Smooth muscle cell (in vitro differentiated cells): ENCODE measurements around the gene COL18A1. TPM values are rescaled to one million over a fixed set of nuclear protein-coding genes. Genes with fewer than 3 reads are reported as not detected.
A peak's percentile ranks its signal among the peaks of the same experiment; 100 is the strongest.

Experiments
- DNase-seq: peaks from one replicate; lab custom pipeline; 2025; ENCODE audit not compliant: unreplicated experiment; lab: John Stamatoyannopoulos, UW
- H2AFZ ChIP-seq: fragments of 200-600 bp; sonication (generic); 2 replicates; pipeline ENCODE4 v1.6.0; 2016; ENCODE audit warnings: antibody characterized with exemption, low read depth, mild to moderate bottlenecking
- H3F3A ChIP-seq: fragments of 200-600 bp; sonication (generic); 2 replicates; pipeline ENCODE4 v1.6.0; 2017; ENCODE audit warnings: antibody characterized with exemption, low read depth
- H3K27ac ChIP-seq: fragments of 200-600 bp; sonication (generic); 2 replicates; pipeline ENCODE4 v1.5.1; 2016; ENCODE audit warnings: low read depth, mild to moderate bottlenecking
- H3K27me3 ChIP-seq: fragments of 200-600 bp; sonication (generic); 2 replicates; pipeline ENCODE4 v1.6.1; 2016; ENCODE audit warnings: low read depth, mild to moderate bottlenecking
- H3K36me3 ChIP-seq: fragments of 200-600 bp; sonication (generic); 2 replicates; pipeline ENCODE4 v1.5.1; 2016; ENCODE audit warnings: low read depth
- H3K4me1 ChIP-seq: fragments of 200-600 bp; sonication (generic); 2 replicates; pipeline ENCODE4 v1.5.1; 2016; ENCODE audit warnings: low read depth
- H3K4me2 ChIP-seq: fragments of 200-600 bp; sonication (generic); 2 replicates; pipeline ENCODE4 v1.6.0; 2016; ENCODE audit warnings: mild to moderate bottlenecking
- H3K4me3 ChIP-seq: fragments of 200-600 bp; sonication (generic); 2 replicates; pipeline ENCODE4 v1.5.1; 2016; ENCODE audit warnings: mild to moderate bottlenecking
- H3K79me2 ChIP-seq: fragments of 200-600 bp; sonication (generic); 2 replicates; pipeline ENCODE4 v1.6.0; 2016; ENCODE audit warnings: low read depth, mild to moderate bottlenecking
- H3K9ac ChIP-seq: fragments of 200-600 bp; sonication (generic); 2 replicates; pipeline ENCODE4 v1.6.0; 2016; ENCODE audit warnings: low read depth
- H3K9me3 ChIP-seq: fragments of 200-600 bp; sonication (generic); replicated peaks from 2 replicates; pipeline ENCODE4 v1.5.1; 2016; ENCODE audit warnings: low read depth
- H4K20me1 ChIP-seq: fragments of 200-600 bp; sonication (generic); 2 replicates; pipeline ENCODE4 v1.6.0; 2016; ENCODE audit warnings: low read depth
- WGBS: methylation state at CpG from one replicate; pipeline ENCODE4 v1.1.7; 2016; ENCODE audit warnings: low lambda C conversion rate; 5-methylcytosine and 5-hydroxymethylcytosine counted together
- polyA plus RNA-seq: library from polyadenylated mRNA; unstranded; fragments of >200 nt; fragmentation: Nextera tagmentation; extraction: Ambion mirVana; gene quantifications from 2 replicates; pipeline ENCODE4 v1.2.1, GENCODE V29; 2016
- total RNA-seq: library from RNA; depleted of rRNA; stranded (reverse); fragments of >200 nt; gene quantifications from 2 replicates; pipeline ENCODE4 v1.2.3, GENCODE V29; 2014
- TF ChIP-seq, protein P1 (sequence below): fragments of 200-600 bp; sonication (generic); IDR thresholded peaks from 2 replicates; pipeline ENCODE4 v1.5.1; 2017; ENCODE audit warnings: borderline replicate concordance, mild to moderate bottlenecking, antibody characterized with exemption; ENCODE audit not compliant: insufficient read depth, poor library complexity, severe bottlenecking

The COL18A1 gene
- total and polyA plus RNA-seq, 2 experiments from 2014 or later, result 192 to 485 TPM

DNA sequence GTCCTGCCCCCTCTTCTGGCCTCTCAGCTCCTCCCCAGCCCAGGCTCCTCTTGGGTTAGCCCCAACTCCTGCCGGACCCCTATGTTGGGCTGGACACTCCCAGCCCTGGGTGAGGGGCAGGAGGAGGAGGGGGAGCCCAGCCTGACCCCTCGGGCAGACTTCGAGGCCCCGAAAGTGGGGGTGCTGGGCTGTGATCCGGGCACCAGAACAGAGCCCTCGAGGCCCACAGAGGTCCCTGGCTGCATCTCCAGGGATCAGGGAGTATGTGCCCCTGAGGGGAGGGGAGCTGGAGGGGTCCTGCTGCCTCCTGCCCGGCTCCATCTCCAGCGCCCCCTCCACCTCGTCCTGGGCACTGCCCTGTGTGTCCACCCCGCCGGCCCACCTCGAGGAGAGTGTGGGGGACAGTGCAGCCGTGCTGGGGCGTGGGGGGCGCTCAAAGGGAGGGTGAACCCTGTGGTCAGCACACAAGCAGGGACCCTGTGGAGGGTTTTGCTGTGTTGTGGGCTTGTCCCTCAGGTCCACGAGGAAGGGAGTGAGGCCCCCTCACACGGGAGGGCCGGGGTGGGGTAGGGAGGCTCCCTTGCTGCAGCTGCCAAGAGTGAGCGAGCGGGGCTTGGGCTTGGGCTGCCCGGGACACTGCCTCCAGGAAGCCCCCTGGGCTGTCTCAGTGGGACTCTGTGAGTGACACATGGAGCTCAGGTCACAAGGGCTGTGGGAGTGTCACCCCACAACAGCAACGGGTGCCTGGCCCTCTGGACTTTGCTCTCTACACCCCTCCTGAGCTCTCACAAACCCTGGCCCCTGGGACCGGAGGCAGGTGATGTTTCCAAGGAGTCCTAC is 54.4 kb downstream of the COL18A1 start:
- TF ChIP-seq, protein P1, sequence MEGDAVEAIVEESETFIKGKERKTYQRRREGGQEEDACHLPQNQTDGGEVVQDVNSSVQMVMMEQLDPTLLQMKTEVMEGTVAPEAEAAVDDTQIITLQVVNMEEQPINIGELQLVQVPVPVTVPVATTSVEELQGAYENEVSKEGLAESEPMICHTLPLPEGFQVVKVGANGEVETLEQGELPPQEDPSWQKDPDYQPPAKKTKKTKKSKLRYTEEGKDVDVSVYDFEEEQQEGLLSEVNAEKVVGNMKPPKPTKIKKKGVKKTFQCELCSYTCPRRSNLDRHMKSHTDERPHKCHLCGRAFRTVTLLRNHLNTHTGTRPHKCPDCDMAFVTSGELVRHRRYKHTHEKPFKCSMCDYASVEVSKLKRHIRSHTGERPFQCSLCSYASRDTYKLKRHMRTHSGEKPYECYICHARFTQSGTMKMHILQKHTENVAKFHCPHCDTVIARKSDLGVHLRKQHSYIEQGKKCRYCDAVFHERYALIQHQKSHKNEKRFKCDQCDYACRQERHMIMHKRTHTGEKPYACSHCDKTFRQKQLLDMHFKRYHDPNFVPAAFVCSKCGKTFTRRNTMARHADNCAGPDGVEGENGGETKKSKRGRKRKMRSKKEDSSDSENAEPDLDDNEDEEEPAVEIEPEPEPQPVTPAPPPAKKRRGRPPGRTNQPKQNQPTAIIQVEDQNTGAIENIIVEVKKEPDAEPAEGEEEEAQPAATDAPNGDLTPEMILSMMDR, result no peak
- Histone ChIP-seq H3K4me2 (no peak overlapping the region), H3K36me3 (peaks cover 6% of the 10 kb centered on the region), H4K20me1 (peaks cover 99% of the 10 kb centered on the region), H3K9ac (peak overlapping the region; percentile 37), H3K4me1 (no peaks in the 10 kb centered on the region), H3K27ac (peak overlapping the region; percentile 70), H3K79me2 (peaks cover 98% of the 10 kb centered on the region), H3K4me3 (no peak overlapping the region), H3F3A (peaks cover 8% of the 10 kb centered on the region), H3K9me3 (no peaks in the 10 kb centered on the region), H2AFZ (no peak overlapping the region), H3K27me3 (no peaks in the 10 kb centered on the region)
- DNase-seq, result no peak
- WGBS, result 95% methylated on average over 20 of the region's 23 CpGs

DNA sequence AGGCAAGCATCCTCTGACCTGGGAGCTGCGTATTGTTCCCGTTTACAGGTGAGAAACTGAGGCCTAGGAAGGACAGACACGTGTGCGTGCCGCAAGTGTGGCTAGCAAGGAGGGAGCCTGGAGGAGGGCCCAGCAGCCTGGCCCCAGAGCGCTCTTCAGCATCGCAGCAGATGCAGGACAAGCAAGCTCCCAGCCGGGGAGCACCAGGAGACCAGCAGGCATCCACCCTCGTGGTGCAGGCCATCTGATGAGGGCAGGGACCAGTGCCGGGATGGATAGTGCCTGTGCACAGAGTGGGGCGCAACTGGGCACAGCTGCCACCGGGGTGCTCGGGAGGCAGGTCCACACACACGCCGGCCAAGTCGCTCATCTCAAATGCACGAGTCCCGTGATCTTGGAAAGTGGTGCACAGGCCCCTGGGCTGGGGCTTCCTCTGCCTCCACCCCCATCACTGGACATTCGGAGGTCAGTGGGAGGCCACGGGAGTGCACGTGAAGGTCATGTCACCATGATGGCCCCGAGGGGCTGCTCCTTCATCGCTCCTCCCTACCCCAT is 55.1 kb downstream of the COL18A1 start:
- no peak for DNase-seq
- H3K4me3 ChIP-seq, result no peak overlapping the region
- H3K36me3 ChIP-seq, result peaks cover 6% of the 10 kb centered on the region
- H3K9me3 ChIP-seq, result no peaks in the 10 kb centered on the region
- peak overlapping the region; percentile 24 for H3K4me2 ChIP-seq
- TF ChIP-seq, protein P1, result no peak
- peak overlapping the region; percentile 37 for H3K9ac ChIP-seq
- H3F3A ChIP-seq, result peaks cover 8% of the 10 kb centered on the region
- peak overlapping the region; percentile 70 for H3K27ac ChIP-seq
- H2AFZ ChIP-seq, result no peak overlapping the region
- WGBS, result 91% methylated on average over 23 of the region's 23 CpGs
- peaks cover 98% of the 10 kb centered on the region for H3K79me2 ChIP-seq
- H4K20me1 ChIP-seq, result peaks cover 99% of the 10 kb centered on the region
- no peaks in the 10 kb centered on the region for H3K4me1 ChIP-seq
- H3K27me3 ChIP-seq, result no peaks in the 10 kb centered on the region

DNA sequence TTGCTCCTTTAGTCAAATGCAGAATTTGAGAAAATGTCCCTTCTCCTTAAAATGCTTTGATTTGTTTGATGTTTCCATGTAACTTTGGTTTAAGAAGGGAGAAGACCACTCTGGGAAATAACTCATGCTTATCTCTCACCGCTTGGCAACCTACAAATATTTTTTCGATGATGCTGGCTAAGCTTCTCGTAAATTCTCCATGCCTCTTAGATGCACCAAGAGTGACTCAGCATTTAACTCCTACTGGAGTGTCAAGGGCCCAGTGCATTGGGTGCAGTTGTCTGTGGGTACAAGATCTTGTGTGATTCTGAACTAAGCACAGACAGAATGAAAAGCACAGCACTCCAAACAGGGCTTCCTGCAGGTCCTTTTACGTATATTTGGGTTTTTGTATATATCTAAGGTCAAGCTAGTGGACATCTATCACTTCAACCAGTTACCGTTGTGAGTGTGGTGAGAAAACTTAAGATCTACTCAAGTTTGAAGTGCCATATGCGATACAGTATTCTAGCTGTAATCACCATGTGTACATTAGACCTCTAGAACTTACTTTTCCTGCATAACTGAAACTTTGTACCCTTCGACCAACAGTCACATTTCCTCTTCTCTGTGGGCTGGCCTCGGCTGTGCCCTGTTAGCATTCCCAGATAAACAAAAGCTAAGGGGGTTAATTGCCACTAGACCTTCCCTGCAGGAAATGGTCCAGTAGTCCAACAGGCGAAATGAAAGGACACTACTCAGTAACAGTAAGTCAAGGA is 55.8 kb downstream of the COL18A1 start:
- TF ChIP-seq, protein P1, result no peak
- Histone ChIP-seq H3K27me3 (no peaks in the 10 kb centered on the region), H2AFZ (no peak overlapping the region), H3K79me2 (peaks cover 98% of the 10 kb centered on the region), H4K20me1 (peaks cover 99% of the 10 kb centered on the region), H3K4me1 (no peaks in the 10 kb centered on the region), H3F3A (peaks cover 8% of the 10 kb centered on the region), H3K9ac (peak overlapping the region; percentile 37), H3K4me2 (peak overlapping the region; percentile 24), H3K9me3 (no peaks in the 10 kb centered on the region), H3K4me3 (no peak overlapping the region), H3K36me3 (peaks cover 6% of the 10 kb centered on the region), H3K27ac (peak overlapping the region; percentile 70)
- no peak for DNase-seq
- 54% methylated on average over 9 of the region's 9 CpGs for WGBS
